ENCODE data around the gene DDX31.
A peak's percentile ranks its signal among the peaks of the same experiment; 100 is the strongest.

DDX31 gene

DNA sequence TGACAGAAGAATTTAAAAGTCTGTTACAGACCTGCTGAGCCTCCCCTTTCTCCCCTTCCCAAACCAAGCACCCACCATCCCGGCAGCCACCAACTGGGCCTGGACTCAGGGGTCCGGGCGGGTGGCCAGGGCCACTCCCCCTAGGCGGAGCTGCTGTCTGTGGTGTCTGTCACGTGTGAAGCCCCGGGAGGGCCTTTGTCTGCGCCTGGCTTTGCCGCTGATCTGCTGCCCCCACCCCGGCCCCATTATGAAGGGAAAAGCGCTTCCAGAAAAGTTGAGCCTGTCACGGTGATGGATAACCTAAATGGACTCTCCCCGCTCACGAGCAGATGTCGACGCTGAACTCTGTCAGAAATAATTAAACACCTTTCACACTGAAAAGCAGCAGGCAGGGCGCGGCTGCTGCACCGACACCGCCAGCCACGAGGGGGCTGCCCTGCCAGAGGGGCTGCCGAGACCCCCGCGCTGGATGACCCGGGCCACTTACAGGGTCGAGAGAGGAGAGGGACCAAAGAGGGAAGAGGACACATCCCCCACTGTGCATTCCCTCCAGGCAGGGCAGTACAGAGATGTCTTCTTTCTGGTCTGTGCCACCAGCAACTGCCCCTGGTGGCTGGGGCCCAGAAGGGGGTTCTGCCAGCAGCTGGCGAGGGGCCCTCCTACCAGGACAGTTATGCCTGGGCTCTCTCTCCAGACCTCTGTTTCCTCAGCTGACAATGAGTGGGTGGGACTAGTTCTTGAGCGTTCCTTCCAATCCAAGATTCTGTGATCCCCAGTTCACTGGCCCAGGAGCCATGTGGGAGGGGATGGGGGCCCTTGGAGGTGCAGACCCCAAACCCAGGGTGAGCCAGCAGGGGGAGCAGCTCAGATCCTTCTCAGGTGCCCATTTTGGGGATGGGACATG is 123.4 kb downstream of the DDX31 start:
- POLR2A ChIA-PET: no interaction called here
- TF ChIP-seq CTBP1 (IDR thresholded peaks at IDR 0.05; ENCODE audit: borderline replicate concordance): no peak
- TF ChIP-seq SUZ12 (IDR thresholded peaks at IDR 0.05): no peak
- TF ChIP-seq, protein P1, sequence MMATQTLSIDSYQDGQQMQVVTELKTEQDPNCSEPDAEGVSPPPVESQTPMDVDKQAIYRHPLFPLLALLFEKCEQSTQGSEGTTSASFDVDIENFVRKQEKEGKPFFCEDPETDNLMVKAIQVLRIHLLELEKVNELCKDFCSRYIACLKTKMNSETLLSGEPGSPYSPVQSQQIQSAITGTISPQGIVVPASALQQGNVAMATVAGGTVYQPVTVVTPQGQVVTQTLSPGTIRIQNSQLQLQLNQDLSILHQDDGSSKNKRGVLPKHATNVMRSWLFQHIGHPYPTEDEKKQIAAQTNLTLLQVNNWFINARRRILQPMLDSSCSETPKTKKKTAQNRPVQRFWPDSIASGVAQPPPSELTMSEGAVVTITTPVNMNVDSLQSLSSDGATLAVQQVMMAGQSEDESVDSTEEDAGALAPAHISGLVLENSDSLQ (IDR thresholded peaks at IDR 0.05): peak; percentile 79
- no peak for TF ChIP-seq FOXK2 (IDR thresholded peaks at IDR 0.05)
- CTCF ChIA-PET: interaction anchor here (0.6 to 1.0 kb wide), 5 partner anchors 9 to 132 kb away, joined by 3 to 6 read pairs (median 4); no protein-coding TSS in a partner anchor
- peak; percentile 70 for DNase-seq (ENCODE audit: extremely low spot score)

DNA sequence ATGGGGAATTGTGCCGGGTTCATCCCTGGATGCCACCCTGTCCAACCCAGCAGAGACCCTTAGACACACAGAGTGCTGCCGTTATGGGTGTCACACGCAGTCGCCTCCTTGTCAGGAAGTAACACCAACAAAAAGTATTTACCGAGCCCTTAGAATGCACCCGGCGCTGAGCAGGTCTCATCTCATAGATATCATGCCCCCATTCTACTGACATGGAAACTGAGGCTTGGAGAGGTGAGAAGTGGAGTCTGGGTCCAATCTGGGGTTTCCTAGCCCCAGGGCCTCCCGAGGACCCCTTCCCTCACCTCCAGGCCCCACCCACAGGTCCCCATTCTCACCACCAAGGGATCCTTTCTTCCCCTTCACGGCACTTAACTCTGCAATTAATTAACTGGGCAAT is 124.2 kb downstream of the DDX31 start:
- DNase-seq (ENCODE audit: extremely low spot score): no peak
- ChIA-PET POLR2A (no interaction called here), CTCF (interaction anchor here (0.6 kb wide), 2 partner anchors 24 to 131 kb away, joined by 3 to 4 read pairs; no protein-coding TSS in a partner anchor)
- no peak for TF ChIP-seq FOXK2 (IDR thresholded peaks at IDR 0.05)
- TF ChIP-seq L3MBTL2 (conservative IDR thresholded peaks at IDR 0.05): no peak
- no peak for TF ChIP-seq NFRKB (IDR thresholded peaks at IDR 0.05)
- no peak for TF ChIP-seq ELF4 (IDR thresholded peaks at IDR 0.05)
- no peak for TF ChIP-seq LEF1 (IDR thresholded peaks at IDR 0.05; ENCODE audit: borderline replicate concordance)
- no peak for TF ChIP-seq SP1 (IDR thresholded peaks at IDR 0.05)
- no peak for TF ChIP-seq FOXM1 (IDR thresholded peaks at IDR 0.05; ENCODE audit: borderline replicate concordance)
- no peak for TF ChIP-seq CTBP1 (IDR thresholded peaks at IDR 0.05; ENCODE audit: borderline replicate concordance)
- no peak for TF ChIP-seq ZNF384 (IDR thresholded peaks at IDR 0.05)
- TF ChIP-seq BHLHE40 (IDR thresholded peaks at IDR 0.05; ENCODE audit: borderline replicate concordance): no peak
- TF ChIP-seq, protein P1 (IDR thresholded peaks at IDR 0.05): no peak
- no peak for TF ChIP-seq ARNT (IDR thresholded peaks at IDR 0.05)
- TF ChIP-seq FOXA1 (IDR thresholded peaks at IDR 0.05): no peak
- TF ChIP-seq TARDBP (IDR thresholded peaks at IDR 0.05): no peak
- no peak for TF ChIP-seq SUZ12 (IDR thresholded peaks at IDR 0.05)
- no peak for TF ChIP-seq HDGF (IDR thresholded peaks at IDR 0.05; ENCODE audit: borderline replicate concordance)

DNA sequence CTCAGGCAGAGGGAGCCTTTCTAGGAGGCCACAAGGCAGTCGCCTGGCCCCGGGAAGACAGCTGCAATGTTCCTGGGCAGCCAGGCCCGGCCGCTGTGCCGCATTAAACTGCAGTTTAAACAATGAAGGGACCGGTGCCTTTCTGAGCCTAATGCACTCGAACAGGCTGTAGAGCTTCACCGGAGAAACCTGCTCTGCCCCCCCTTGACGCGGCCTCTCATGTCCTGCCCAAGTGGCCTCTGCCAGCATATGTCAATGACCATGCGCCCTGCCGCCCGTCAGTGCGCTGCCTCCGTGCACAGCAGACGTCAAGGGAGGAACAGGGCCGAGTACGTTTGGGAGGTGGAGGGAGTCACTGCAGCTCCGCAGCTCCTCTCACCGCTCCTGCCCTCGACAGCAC is 125.8 kb downstream of the DDX31 start:
- ChIA-PET POLR2A (no interaction called here), CTCF (no interaction called here)
- DNase-seq (ENCODE audit: extremely low spot score): no peak
- TF ChIP-seq ZNF384 (IDR thresholded peaks at IDR 0.05): no peak
- no peak for TF ChIP-seq SUZ12 (IDR thresholded peaks at IDR 0.05)
- no peak for TF ChIP-seq NFRKB (IDR thresholded peaks at IDR 0.05)
- TF ChIP-seq ARNT (IDR thresholded peaks at IDR 0.05): no peak
- no peak for TF ChIP-seq SP1 (IDR thresholded peaks at IDR 0.05)
- TF ChIP-seq HDGF (IDR thresholded peaks at IDR 0.05; ENCODE audit: borderline replicate concordance): no peak
- TF ChIP-seq, protein P1 (IDR thresholded peaks at IDR 0.05): no peak
- TF ChIP-seq BHLHE40 (IDR thresholded peaks at IDR 0.05; ENCODE audit: borderline replicate concordance): no peak
- TF ChIP-seq CTBP1 (IDR thresholded peaks at IDR 0.05; ENCODE audit: borderline replicate concordance): no peak
- TF ChIP-seq FOXM1 (IDR thresholded peaks at IDR 0.05; ENCODE audit: borderline replicate concordance): no peak
- TF ChIP-seq L3MBTL2 (conservative IDR thresholded peaks at IDR 0.05): no peak
- TF ChIP-seq FOXK2 (IDR thresholded peaks at IDR 0.05): no peak

DNA sequence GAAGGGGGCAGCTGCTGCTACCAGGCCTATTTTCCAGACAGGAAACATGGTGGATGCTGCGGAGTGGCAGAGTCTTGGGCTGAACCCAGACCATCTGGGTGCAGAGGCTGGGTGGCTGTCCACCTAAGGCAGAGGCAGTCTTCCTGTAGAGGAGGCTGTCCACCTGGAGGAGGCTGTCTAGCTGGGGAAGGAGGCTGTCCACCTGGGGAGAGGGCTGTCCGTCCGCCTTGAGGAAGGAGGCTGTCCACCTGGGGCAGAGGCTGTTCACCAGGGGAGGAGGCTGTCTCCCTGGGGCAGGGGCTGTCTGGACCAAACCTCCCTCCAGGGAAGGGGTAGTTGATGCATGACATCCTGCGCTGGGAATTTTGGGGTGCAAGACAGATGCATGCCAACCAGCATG is 126.5 kb downstream of the DDX31 start:
- CTCF ChIA-PET: interaction anchor here (0.6 kb wide), 1 partner anchor 325 kb away, joined by 5 read pairs; no protein-coding TSS in a partner anchor
- no peak for DNase-seq (ENCODE audit: extremely low spot score)
- POLR2A ChIA-PET: no interaction called here
- TF ChIP-seq, protein P1 (IDR thresholded peaks at IDR 0.05): no peak
- no peak for TF ChIP-seq HDGF (IDR thresholded peaks at IDR 0.05; ENCODE audit: borderline replicate concordance)
- no peak for TF ChIP-seq SP1 (IDR thresholded peaks at IDR 0.05)
- TF ChIP-seq FOXK2 (IDR thresholded peaks at IDR 0.05): no peak
- TF ChIP-seq NFRKB (IDR thresholded peaks at IDR 0.05): no peak

Data from HEK293T (cell line).